CD4-positive, CD25-positive, alpha-beta regulatory T cell (primary cell): ENCODE data around the gene P2RX3. TPM values are rescaled to one million over a fixed set of nuclear protein-coding genes. Genes with fewer than 3 reads are reported as not detected.

Experiments
- ATAC-seq, 2 donors: fragments of 150-1000 bp; cut with Tn5 transposase; one replicate each; pipeline ENCODE4 v1.10.0; 2021; ENCODE audit warnings: low read depth in 2 of 2, moderate number of reproducible peaks in 2 of 2, moderate library complexity in 1 of 2
- DNase-seq, 3 donors: peaks; one replicate each; pipeline versions ENCODE4 v3.0.0 to v3.0.0-alpha.2; 2012 to 2022; ENCODE audit warnings: mixed read lengths in 1 of 3
- H3K27ac ChIP-seq: one replicate; pipeline ENCODE4 v1.7.0; 2013; ENCODE audit warnings: mild to moderate bottlenecking, low read length; ENCODE audit not compliant: insufficient read depth, poor library complexity, severe bottlenecking
- H3K27me3 ChIP-seq: one replicate; pipeline ENCODE4 v1.7.0; 2013; ENCODE audit warnings: low read length; ENCODE audit not compliant: control insufficient read depth, insufficient read depth
- H3K36me3 ChIP-seq: one replicate; pipeline ENCODE4 v1.7.0; 2013; ENCODE audit warnings: mild to moderate bottlenecking, low read length, moderate library complexity; ENCODE audit not compliant: control insufficient read depth, insufficient read depth
- H3K4me1 ChIP-seq: 2 replicates; pipeline ENCODE4 v1.7.0; 2013; ENCODE audit warnings: mild to moderate bottlenecking, low read length; ENCODE audit not compliant: insufficient read depth, control insufficient read depth, poor library complexity, severe bottlenecking
- H3K4me3 ChIP-seq: one replicate; pipeline ENCODE4 v1.7.0; 2013; ENCODE audit warnings: low read depth, mild to moderate bottlenecking, low read length, moderate library complexity
- H3K9me3 ChIP-seq, 2 experiments: 1 replicate in 1 of 2; 2 replicates in 1 of 2; pipeline ENCODE4 v1.7.0; 2013; ENCODE audit warnings: low read length in 2 of 2, mild to moderate bottlenecking in 1 of 2, moderate library complexity in 1 of 2; ENCODE audit not compliant: control insufficient read depth in 2 of 2
- H3K27ac Mint-ChIP-seq, 3 donors: one replicate each; pipeline ENCODE4 v1.8.0; 2020 to 2022; ENCODE audit warnings: mild to moderate bottlenecking in 3 of 3, mixed read lengths in 3 of 3, moderate library complexity in 2 of 3
- H3K27me3 Mint-ChIP-seq: one replicate; pipeline ENCODE4 v1.8.0; 2022; ENCODE audit warnings: mild to moderate bottlenecking, mixed read lengths
- H3K36me3 Mint-ChIP-seq: one replicate; pipeline ENCODE4 v1.8.0; 2020; ENCODE audit warnings: mixed read lengths
- H3K4me1 Mint-ChIP-seq, 4 donors: one replicate each; pipeline ENCODE4 v1.8.0; 2020 to 2022; ENCODE audit warnings: mixed read lengths in 4 of 4, mild to moderate bottlenecking in 1 of 4
- H3K4me3 Mint-ChIP-seq, 4 donors: one replicate each; pipeline ENCODE4 v1.8.0; 2020 to 2022; ENCODE audit warnings: mild to moderate bottlenecking in 4 of 4, mixed read lengths in 4 of 4, moderate library complexity in 3 of 4
- H3K9me3 Mint-ChIP-seq, 7 donors: one replicate each; pipeline ENCODE4 v1.8.0; 2020 to 2022; ENCODE audit warnings: mixed read lengths in 7 of 7, mild to moderate bottlenecking in 3 of 7, moderate library complexity in 2 of 7
- polyA plus RNA-seq, 4 donors: library from polyadenylated mRNA; unstranded; fragments of 300-500 nt; fragmentation: Illumina TruSeq; gene quantifications; one replicate each; pipeline ENCODE4 v1.2.3, GENCODE V29; 2021
- total RNA-seq: library from RNA; stranded (reverse); gene quantifications from one replicate; pipeline ENCODE4 v1.2.3, GENCODE V29; 2022

P2RX3 gene
- total and polyA plus RNA-seq, 5 donors from 2014 or later: not detected

DNA sequence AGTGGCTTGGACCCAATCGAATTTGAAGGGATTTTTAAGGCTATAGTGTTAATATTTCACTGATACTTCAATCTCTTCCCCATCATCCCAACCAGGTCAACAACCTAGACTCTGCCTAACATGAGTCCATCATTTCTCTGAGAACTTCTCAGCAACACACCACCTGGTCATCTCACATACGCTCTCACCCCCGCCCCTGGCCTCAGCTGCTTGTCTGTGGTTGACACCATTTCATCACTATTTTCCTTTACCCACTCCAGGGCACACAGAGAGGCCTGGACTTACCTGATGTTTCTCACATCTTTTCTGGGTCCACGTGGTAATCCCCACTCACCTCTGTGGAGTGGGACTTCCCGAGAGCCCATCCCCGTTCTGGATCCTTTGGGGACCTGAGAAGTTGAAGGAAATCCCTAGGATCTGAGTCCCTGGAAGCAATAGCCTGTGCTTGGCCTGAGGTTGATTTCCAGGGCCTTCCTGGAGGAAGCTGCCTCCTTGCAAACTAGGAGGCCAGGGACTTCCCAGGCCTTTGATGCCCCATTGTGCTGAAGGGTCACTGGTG lies 3.2 kb downstream of the P2RX3 start:
- Mint-ChIP-seq H3K36me3 (no peaks in the 10 kb centered on the region), H3K9me3 (no peaks in the 10 kb centered on the region), H3K4me3 (no peak overlapping the region), H3K4me1 (peaks cover 0 to 9% (median 2%) of the 10 kb centered on the region in 4 donors), H3K27me3 (peaks cover 23% of the 10 kb centered on the region), H3K27ac (no peak overlapping the region)
- H3K27ac ChIP-seq: no peak overlapping the region
- no peak for ATAC-seq
- no peak for DNase-seq
- H3K4me1 ChIP-seq: peaks cover 2% of the 10 kb centered on the region
- H3K9me3 ChIP-seq: no peaks in the 10 kb centered on the region
- no peak overlapping the region for H3K4me3 ChIP-seq
- H3K36me3 ChIP-seq: no peaks in the 10 kb centered on the region
- H3K27me3 ChIP-seq: peaks cover 6% of the 10 kb centered on the region

DNA sequence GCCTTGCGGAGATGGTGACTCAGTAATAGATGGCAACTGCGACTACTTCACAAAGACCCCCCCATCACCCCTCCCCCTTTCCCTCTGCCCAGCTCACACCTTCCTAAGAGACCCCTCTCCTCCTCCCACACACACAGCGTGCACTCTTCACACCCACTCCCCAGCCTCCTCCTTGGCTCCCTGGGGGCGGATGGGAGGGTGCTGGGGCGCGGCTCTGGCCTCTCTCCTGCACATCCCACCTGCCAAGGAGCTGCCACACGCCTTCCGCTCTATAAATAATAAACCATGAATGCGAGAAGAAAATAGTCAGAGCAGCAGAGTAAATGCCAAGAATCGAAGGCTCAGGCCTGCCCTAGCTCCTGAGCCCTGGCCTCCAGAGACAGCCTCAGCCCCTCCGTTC lies 4.5 kb downstream of the P2RX3 start:
- Histone ChIP-seq H3K36me3 (no peaks in the 10 kb centered on the region), H3K9me3 (no peaks in the 10 kb centered on the region), H3K27ac (no peak overlapping the region), H3K27me3 (peaks cover 6% of the 10 kb centered on the region), H3K4me1 (no peaks in the 10 kb centered on the region), H3K4me3 (no peak overlapping the region)
- Mint-ChIP-seq H3K27me3 (peaks cover 17% of the 10 kb centered on the region), H3K27ac (no peak overlapping the region), H3K4me3 (no peak overlapping the region), H3K36me3 (no peaks in the 10 kb centered on the region), H3K4me1 (peaks cover 0 to 4% (median under 1%) of the 10 kb centered on the region in 4 donors), H3K9me3 (no peaks in the 10 kb centered on the region)
- DNase-seq (no peak), ATAC-seq (no peak)

DNA sequence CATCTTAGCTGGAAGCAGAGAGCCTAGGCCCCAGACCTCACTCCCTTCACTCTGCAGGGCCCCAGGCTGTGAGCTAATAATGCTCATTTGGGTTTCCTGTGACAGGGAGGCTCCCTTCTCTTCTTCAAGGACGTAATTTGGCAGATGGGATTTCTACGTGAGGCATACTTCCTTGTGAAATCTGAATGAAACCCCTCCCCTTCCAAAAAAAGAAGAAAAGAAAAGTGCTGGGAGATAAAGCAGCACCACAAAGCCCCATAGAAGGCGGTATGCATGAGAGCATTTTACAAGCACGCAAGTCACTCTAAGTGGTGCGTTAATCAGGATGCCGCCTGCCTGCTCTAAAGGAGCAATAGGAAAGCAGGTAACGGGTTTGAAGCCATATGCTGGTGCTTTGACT lies 5.7 kb downstream of the P2RX3 start:
- no peaks in the 10 kb centered on the region for H3K9me3 ChIP-seq
- Mint-ChIP-seq H3K27ac (no peak overlapping the region), H3K4me3 (no peak overlapping the region), H3K4me1 (peaks cover 0 to 4% (median under 1%) of the 10 kb centered on the region in 4 donors), H3K27me3 (peaks cover 12% of the 10 kb centered on the region), H3K9me3 (no peaks in the 10 kb centered on the region), H3K36me3 (no peaks in the 10 kb centered on the region)
- no peaks in the 10 kb centered on the region for H3K4me1 ChIP-seq
- ATAC-seq: no peak
- peaks cover 6% of the 10 kb centered on the region for H3K27me3 ChIP-seq
- no peaks in the 10 kb centered on the region for H3K36me3 ChIP-seq
- no peak overlapping the region for H3K4me3 ChIP-seq
- H3K27ac ChIP-seq: no peak overlapping the region
- no peak for DNase-seq

DNA sequence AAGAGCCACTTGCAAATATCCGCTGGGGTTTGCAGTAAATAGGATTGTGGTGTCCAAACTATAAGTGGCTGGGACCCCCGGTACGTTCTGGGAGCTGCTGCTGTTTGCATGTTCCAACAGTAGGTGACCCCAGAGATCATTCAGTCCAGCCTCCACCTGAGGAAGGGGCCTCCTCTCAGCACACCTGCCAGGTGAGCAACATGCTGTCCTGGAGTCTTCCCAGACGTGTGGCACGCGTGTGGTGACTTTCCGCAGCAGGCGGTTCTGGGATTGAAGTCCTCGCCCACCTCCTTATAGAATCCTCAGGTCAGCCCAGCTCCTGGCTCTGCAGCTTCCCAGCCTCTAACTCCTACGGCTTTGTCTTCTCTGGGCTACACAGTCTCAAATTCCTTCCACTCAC lies 6.7 kb downstream of the P2RX3 start:
- Histone ChIP-seq H3K36me3 (no peaks in the 10 kb centered on the region), H3K9me3 (no peaks in the 10 kb centered on the region), H3K4me1 (peaks cover 2% of the 10 kb centered on the region), H3K27me3 (peaks cover 6% of the 10 kb centered on the region), H3K4me3 (no peak overlapping the region), H3K27ac (no peak overlapping the region)
- no peaks in the 10 kb centered on the region for H3K9me3 Mint-ChIP-seq
- peaks cover 0 to 6% (median under 1%) of the 10 kb centered on the region in 4 donors for H3K4me1 Mint-ChIP-seq
- no peak overlapping the region for H3K27ac Mint-ChIP-seq
- H3K27me3 Mint-ChIP-seq: peaks cover 15% of the 10 kb centered on the region
- no peaks in the 10 kb centered on the region for H3K36me3 Mint-ChIP-seq
- no peak for DNase-seq
- ATAC-seq: no peak
- no peak overlapping the region for H3K4me3 Mint-ChIP-seq

DNA sequence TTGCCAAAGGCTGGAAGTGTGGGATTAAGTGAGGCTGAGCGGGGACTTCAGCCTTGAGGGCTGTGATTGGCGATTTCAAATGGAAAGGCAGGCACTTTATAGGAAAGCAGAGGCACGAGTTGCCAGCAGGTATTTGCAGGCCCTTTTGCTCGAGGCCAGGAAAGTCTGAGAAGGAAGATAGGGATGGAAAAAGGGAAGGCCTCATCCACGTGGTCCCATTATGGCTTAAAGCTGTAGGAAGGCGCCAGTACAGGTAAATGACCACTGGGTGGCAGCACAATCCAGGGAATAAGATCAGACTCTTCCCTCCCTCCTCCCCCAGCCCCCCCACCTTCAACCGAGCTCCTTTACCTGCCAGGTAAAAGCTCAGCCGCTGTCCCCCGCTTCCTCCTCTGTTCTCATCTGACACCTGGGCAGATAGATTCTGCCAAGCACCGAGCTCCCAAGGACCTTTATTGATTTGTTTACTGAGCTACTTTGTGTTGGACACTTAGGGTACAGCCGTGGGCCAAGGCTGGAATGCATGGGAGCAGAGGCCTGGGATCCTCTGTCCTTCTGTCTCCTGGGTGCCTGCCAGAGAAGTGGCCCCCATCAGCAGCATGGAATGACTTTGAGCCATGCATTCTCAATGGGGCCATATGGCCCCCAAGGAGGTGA lies 7.5 kb downstream of the P2RX3 start:
- Mint-ChIP-seq H3K4me1 (peaks cover 0 to 8% (median 2%) of the 10 kb centered on the region in 4 donors), H3K27ac (no peak overlapping the region), H3K27me3 (peaks cover 10% of the 10 kb centered on the region), H3K36me3 (no peaks in the 10 kb centered on the region), H3K4me3 (peak overlapping the region in 1 of 4 donors; percentile 30), H3K9me3 (no peaks in the 10 kb centered on the region)
- no peak overlapping the region for H3K27ac ChIP-seq
- H3K27me3 ChIP-seq: peaks cover 3% of the 10 kb centered on the region
- ATAC-seq (peak; percentile 72 to 78), DNase-seq (peak; percentile 63 to 65 (median 63))
- no peaks in the 10 kb centered on the region for H3K9me3 ChIP-seq
- H3K4me3 ChIP-seq: no peak overlapping the region
- no peaks in the 10 kb centered on the region for H3K36me3 ChIP-seq
- peaks cover 4% of the 10 kb centered on the region for H3K4me1 ChIP-seq

DNA sequence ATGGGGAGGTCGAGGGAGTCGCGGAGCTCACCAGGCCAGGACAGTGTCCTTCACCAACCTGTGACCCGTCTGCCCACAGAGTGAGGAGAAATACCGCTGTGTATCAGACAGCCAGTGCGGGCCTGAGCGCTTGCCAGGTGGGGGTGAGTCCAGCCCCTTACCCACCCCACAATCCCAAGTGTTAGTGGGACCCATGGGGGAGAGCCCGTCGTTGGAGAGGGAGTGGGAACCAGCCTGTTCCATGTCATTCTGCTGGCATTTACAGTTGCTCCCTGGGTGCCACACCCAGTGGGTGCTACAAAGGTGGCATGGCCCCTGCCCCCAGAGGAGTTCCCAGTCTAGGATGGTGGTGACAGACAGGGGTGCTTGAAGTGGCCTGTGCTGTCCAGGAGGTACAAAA lies 9.2 kb downstream of the P2RX3 start:
- Histone ChIP-seq H3K36me3 (no peaks in the 10 kb centered on the region), H3K9me3 (peaks cover 0 to 3% of the 10 kb centered on the region in 2 experiments), H3K4me1 (peaks cover 4% of the 10 kb centered on the region), H3K27me3 (no peaks in the 10 kb centered on the region), H3K4me3 (no peak overlapping the region), H3K27ac (no peak overlapping the region)
- H3K27ac Mint-ChIP-seq: peak overlapping the region in 1 of 3 donors; percentile 46
- ATAC-seq: no peak
- no peaks in the 10 kb centered on the region for H3K36me3 Mint-ChIP-seq
- no peak for DNase-seq
- H3K4me1 Mint-ChIP-seq: peaks cover 0 to 8% (median 2%) of the 10 kb centered on the region in 4 donors
- peaks cover 9% of the 10 kb centered on the region for H3K27me3 Mint-ChIP-seq
- H3K9me3 Mint-ChIP-seq: peaks cover 0 to 2% (median 0%) of the 10 kb centered on the region in 7 donors
- H3K4me3 Mint-ChIP-seq: no peak overlapping the region

DNA sequence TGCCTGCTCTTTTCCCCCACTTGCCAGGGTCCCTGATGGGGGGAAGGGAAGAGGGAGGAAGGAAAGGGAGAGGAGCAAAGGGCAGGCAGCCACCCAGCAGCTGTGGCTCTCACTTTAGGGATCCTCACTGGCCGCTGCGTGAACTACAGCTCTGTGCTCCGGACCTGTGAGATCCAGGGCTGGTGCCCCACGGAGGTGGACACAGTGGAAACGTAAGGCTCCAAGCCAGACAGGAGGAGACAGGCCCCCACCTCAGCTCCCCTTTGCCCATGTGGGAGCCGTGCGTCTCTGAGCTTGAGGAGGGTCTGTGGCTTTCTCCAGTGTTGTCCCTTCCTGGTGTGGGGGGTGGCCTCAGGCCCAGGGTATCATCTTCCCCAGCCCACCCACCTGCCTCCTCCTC lies 9.9 kb downstream of the P2RX3 start:
- Histone ChIP-seq H3K27me3 (no peaks in the 10 kb centered on the region), H3K9me3 (peaks cover 0 to 3% of the 10 kb centered on the region in 2 experiments), H3K4me3 (no peak overlapping the region), H3K36me3 (no peaks in the 10 kb centered on the region), H3K27ac (no peak overlapping the region), H3K4me1 (peaks cover 4% of the 10 kb centered on the region)
- DNase-seq: no peak
- no peak for ATAC-seq
- peaks cover 6% of the 10 kb centered on the region for H3K27me3 Mint-ChIP-seq
- no peak overlapping the region for H3K27ac Mint-ChIP-seq
- peaks cover 0 to 2% (median 0%) of the 10 kb centered on the region in 7 donors for H3K9me3 Mint-ChIP-seq
- H3K4me3 Mint-ChIP-seq: peak overlapping the region in 1 of 4 donors; percentile 15
- H3K36me3 Mint-ChIP-seq: no peaks in the 10 kb centered on the region
- peaks cover 0 to 8% (median 2%) of the 10 kb centered on the region in 4 donors for H3K4me1 Mint-ChIP-seq
